Neural cell (in vitro differentiated cells): ENCODE data around the gene PSPH. TPM values are rescaled to one million over a fixed set of nuclear protein-coding genes. Genes with fewer than 3 reads are reported as not detected.

Experiments used
- H2AFZ ChIP-seq: fragments of 200-600, 300-800 bp; sonication (generic), shearing (Covaris generic); 2 replicates; pipeline ENCODE4 v1.6.0; 2014; ENCODE audit warnings: low read depth, mild to moderate bottlenecking, antibody characterized with exemption, low read length, moderate library complexity
- H3F3A ChIP-seq: fragments of 200-600 bp; shearing (Covaris generic); 2 replicates; pipeline ENCODE4 v1.6.1; 2016; ENCODE audit warnings: mild to moderate bottlenecking, moderate library complexity, mixed read lengths, antibody characterized with exemption, low read length; ENCODE audit not compliant: insufficient read depth, poor library complexity, severe bottlenecking
- H3K27ac ChIP-seq: fragments of 200-600, 300-800 bp; sonication (generic), shearing (Covaris generic); 2 replicates; pipeline ENCODE4 v1.5.1; 2014; ENCODE audit warnings: mild to moderate bottlenecking, low read length, moderate library complexity
- H3K27me3 ChIP-seq: fragments of 300-800, 200-600 bp; sonication (generic), shearing (Covaris generic); 2 replicates; pipeline ENCODE4 v1.6.0; 2014; ENCODE audit warnings: mild to moderate bottlenecking, low read depth, low read length, moderate library complexity; ENCODE audit not compliant: insufficient read depth
- H3K36me3 ChIP-seq: fragments of 300-800, 200-600 bp; sonication (generic), shearing (Covaris generic); 2 replicates; pipeline ENCODE4 v1.5.1; 2014; ENCODE audit warnings: mild to moderate bottlenecking, antibody characterized with exemption, low read length, moderate library complexity; ENCODE audit not compliant: insufficient read depth
- H3K4me2 ChIP-seq: fragments of 300-800, 200-600 bp; sonication (generic), shearing (Covaris generic); 2 replicates; pipeline ENCODE4 v1.6.0; 2014; ENCODE audit warnings: mild to moderate bottlenecking, low read length
- H3K4me3 ChIP-seq: fragments of 300-800, 200-600 bp; sonication (generic), shearing (Covaris generic); 2 replicates; pipeline ENCODE4 v1.5.1; 2014; ENCODE audit warnings: mild to moderate bottlenecking, low read length, moderate library complexity
- H3K79me2 ChIP-seq: fragments of 200-600 bp; shearing (Covaris generic); replicated peaks from 2 replicates; pipeline ENCODE4 v1.6.0; 2014; ENCODE audit warnings: mild to moderate bottlenecking, low read length, moderate library complexity; ENCODE audit not compliant: insufficient read depth
- H3K9ac ChIP-seq: fragments of 300-800, 200-600 bp; sonication (generic), shearing (Covaris generic); 2 replicates; pipeline ENCODE4 v1.6.1; 2016; ENCODE audit warnings: mild to moderate bottlenecking, low read length, mixed read lengths
- H3K9me2 ChIP-seq: fragments of 200-600 bp; shearing (Covaris generic); 2 replicates; pipeline ENCODE4 v1.6.1; 2016; ENCODE audit warnings: mild to moderate bottlenecking, low read length, mixed read lengths; ENCODE audit not compliant: insufficient read depth
- H3K9me3 ChIP-seq: fragments of 200-600, 300-800 bp; sonication (generic), shearing (Covaris generic); 2 replicates; pipeline ENCODE4 v1.6.1; 2016; ENCODE audit warnings: mild to moderate bottlenecking, mixed run types, low read length, moderate library complexity, mixed read lengths
- H4K20me1 ChIP-seq: fragments of 200-600 bp; shearing (Covaris generic); 2 replicates; pipeline ENCODE4 v1.6.1; 2016; ENCODE audit warnings: mild to moderate bottlenecking, mixed run types; ENCODE audit not compliant: insufficient read depth
- CTCF ChIP-seq: fragments of 450-650 bp; IDR thresholded peaks from 2 replicates; pipeline ENCODE4 v1.5.1; 2014; ENCODE audit warnings: antibody characterized with exemption, mild to moderate bottlenecking, moderate library complexity; ENCODE audit not compliant: poor library complexity, severe bottlenecking
- EP300 ChIP-seq: fragments of 450-650 bp; conservative IDR thresholded peaks from 2 replicates; pipeline ENCODE4 v1.6.1; 2014; ENCODE audit warnings: antibody characterized with exemption, mild to moderate bottlenecking, moderate library complexity; ENCODE audit not compliant: poor library complexity, severe bottlenecking
- EZH2 ChIP-seq: fragments of 200-600, 300-800 bp; shearing (Covaris generic), sonication (generic); IDR thresholded peaks from 2 replicates; pipeline ENCODE4 v1.6.1; 2014; ENCODE audit warnings: antibody characterized with exemption, low read length, borderline replicate concordance, mild to moderate bottlenecking; ENCODE audit not compliant: insufficient read depth, poor library complexity, severe bottlenecking
- MXI1 ChIP-seq: fragments of 450-650 bp; conservative IDR thresholded peaks from 2 replicates; pipeline ENCODE4 v1.6.1; 2014; ENCODE audit warnings: antibody characterized with exemption, mild to moderate bottlenecking; ENCODE audit not compliant: poor library complexity, severe bottlenecking
- POLR2AphosphoS5 ChIP-seq: IDR thresholded peaks from 2 replicates; pipeline ENCODE4 v1.6.1; 2012
- RAD21 ChIP-seq: fragments of 450-650 bp; conservative IDR thresholded peaks from 2 replicates; pipeline ENCODE4 v1.6.1; 2014; ENCODE audit warnings: antibody characterized with exemption, mild to moderate bottlenecking, moderate library complexity
- REST ChIP-seq: IDR thresholded peaks from 2 replicates; pipeline ENCODE4 v1.6.1; 2012; ENCODE audit warnings: borderline replicate concordance
- SMC3 ChIP-seq: fragments of 450-650 bp; conservative IDR thresholded peaks from 2 replicates; pipeline ENCODE4 v1.6.1; 2014; ENCODE audit warnings: antibody characterized with exemption, mild to moderate bottlenecking, moderate library complexity; ENCODE audit not compliant: poor library complexity
- TAF1 ChIP-seq: IDR thresholded peaks from 2 replicates; pipeline ENCODE4 v1.6.1; 2012; ENCODE audit warnings: low read depth
- polyA plus RNA-seq: library from polyadenylated mRNA; depleted of rRNA; stranded (reverse); fragments of >200 nt; gene quantifications from 2 replicates; pipeline ENCODE4 v1.2.3, GENCODE V29; 2014

PSPH gene
- polyA plus RNA-seq, 1 donor from 2014 or later, result 24.0 TPM

GRCh38 chr7:55970978-55971377 is 80.3 kb downstream of the PSPH start:
- Histone ChIP-seq H2AFZ (no peak overlapping the region), H4K20me1 (no peaks in the 10 kb centered on the region), H3F3A (no peaks in the 10 kb centered on the region), H3K27ac (no peak overlapping the region), H3K4me2 (no peak overlapping the region), H3K27me3 (no peaks in the 10 kb centered on the region), H3K4me3 (no peak overlapping the region), H3K9me2 (no peaks in the 10 kb centered on the region), H3K79me2 (peaks cover 35% of the 10 kb centered on the region), H3K9me3 (peaks cover 3% of the 10 kb centered on the region), H3K9ac (no peak overlapping the region), H3K36me3 (no peaks in the 10 kb centered on the region)
- TF ChIP-seq REST (no peak), RAD21 (no peak), TAF1 (no peak), POLR2AphosphoS5 (no peak), MXI1 (no peak), EZH2 (no peak), SMC3 (no peak)

- TF ChIP-seq EZH2, result no peak
- no peak for TF ChIP-seq MXI1
- TF ChIP-seq RAD21, result no peak
- no peak for TF ChIP-seq EP300
- TF ChIP-seq POLR2AphosphoS5, result no peak
- no peak for TF ChIP-seq CTCF
- TF ChIP-seq REST, result no peak
- no peak for TF ChIP-seq SMC3
- TF ChIP-seq TAF1, result no peak
- Histone ChIP-seq H3K27me3 (no peaks in the 10 kb centered on the region), H3K9me2 (no peaks in the 10 kb centered on the region), H3K9ac (no peak overlapping the region), H3K79me2 (peaks cover 39% of the 10 kb centered on the region), H3K27ac (no peak overlapping the region), H3K4me3 (no peak overlapping the region), H3K4me2 (no peak overlapping the region), H2AFZ (no peak overlapping the region), H3F3A (no peaks in the 10 kb centered on the region), H4K20me1 (no peaks in the 10 kb centered on the region), H3K9me3 (peaks cover 3% of the 10 kb centered on the region), H3K36me3 (no peaks in the 10 kb centered on the region)
These were observed 80.7 kb downstream of the PSPH start for GRCh38 chr7:55970561-55970960.
